WTC11 (cell line): ENCODE measurements around the gene GORASP1.

ENCODE experiments used
- ATF2 ChIP-seq: sonication (generic); formaldehyde crosslinking; IDR thresholded peaks from 2 replicates; pipeline ENCODE4 v1.8.1; 2022; ENCODE audit warnings: low read depth, missing genetic modification reagents, borderline replicate concordance
- ATF3 ChIP-seq: sonication (generic); formaldehyde crosslinking; conservative IDR thresholded peaks from 2 replicates; pipeline ENCODE4 v1.8.1; 2022; ENCODE audit warnings: mild to moderate bottlenecking, missing genetic modification reagents
- CREB1 ChIP-seq: sonication (generic); formaldehyde crosslinking; IDR thresholded peaks from 2 replicates; pipeline ENCODE4 v1.8.0; 2023; ENCODE audit warnings: mild to moderate bottlenecking, missing genetic modification reagents
- CTCF ChIP-seq: fragments of 200-600 bp; IDR thresholded peaks from 2 replicates; pipeline ENCODE4 v1.8.0; 2022; ENCODE audit warnings: antibody characterized with exemption
- HMGA2 ChIP-seq: fragments of 250-450 bp; sonication (Bioruptor Pico); IDR thresholded peaks from 2 replicates; pipeline ENCODE4 v1.4.0; 2021; ENCODE audit warnings: mild to moderate bottlenecking, moderate library complexity
- JAZF1 ChIP-seq: fragments of 250-450 bp; sonication (Bioruptor Pico); IDR thresholded peaks from 2 replicates; pipeline ENCODE4 v1.9.0; 2021; ENCODE audit warnings: moderate library complexity, mild to moderate bottlenecking, inconsistent platforms
- MLX ChIP-seq: sonication (generic); formaldehyde crosslinking; IDR thresholded peaks from 2 replicates; pipeline ENCODE4 v1.8.1; 2023; ENCODE audit warnings: mild to moderate bottlenecking, missing genetic modification reagents, moderate library complexity
- SMAD3 ChIP-seq: sonication (generic); formaldehyde crosslinking; IDR thresholded peaks from 2 replicates; pipeline ENCODE4 v1.8.0; 2022; ENCODE audit warnings: missing genetic modification reagents, mild to moderate bottlenecking, borderline replicate concordance
- SP1 ChIP-seq: sonication (generic); formaldehyde crosslinking; conservative IDR thresholded peaks from 2 replicates; pipeline ENCODE4 v1.8.1; 2022; ENCODE audit warnings: missing genetic modification reagents
- TEAD4 ChIP-seq: sonication (generic); formaldehyde crosslinking; IDR thresholded peaks from 2 replicates; pipeline ENCODE4 v1.8.0; 2022; ENCODE audit warnings: mild to moderate bottlenecking, missing genetic modification reagents
- TP53 ChIP-seq: sonication (generic); formaldehyde crosslinking; IDR thresholded peaks from 2 replicates; pipeline ENCODE4 v1.8.1; 2023; ENCODE audit warnings: mild to moderate bottlenecking, missing genetic modification reagents
- ZMAT4 ChIP-seq: fragments of 250-450 bp; sonication (Bioruptor Pico); IDR thresholded peaks from 2 replicates; pipeline ENCODE4 v1.9.0; 2021; ENCODE audit warnings: mild to moderate bottlenecking
- ZNF263 ChIP-seq: sonication (generic); formaldehyde crosslinking; IDR thresholded peaks from 2 replicates; pipeline ENCODE4 v1.8.1; 2022; ENCODE audit warnings: low read depth, mild to moderate bottlenecking, moderate library complexity, missing genetic modification reagents
- TF ChIP-seq, protein P1 (sequence below): sonication (generic); formaldehyde crosslinking; IDR thresholded peaks from 2 replicates; pipeline ENCODE4 v1.8.1; 2023; ENCODE audit warnings: mild to moderate bottlenecking, missing genetic modification reagents, moderate library complexity

DNA sequence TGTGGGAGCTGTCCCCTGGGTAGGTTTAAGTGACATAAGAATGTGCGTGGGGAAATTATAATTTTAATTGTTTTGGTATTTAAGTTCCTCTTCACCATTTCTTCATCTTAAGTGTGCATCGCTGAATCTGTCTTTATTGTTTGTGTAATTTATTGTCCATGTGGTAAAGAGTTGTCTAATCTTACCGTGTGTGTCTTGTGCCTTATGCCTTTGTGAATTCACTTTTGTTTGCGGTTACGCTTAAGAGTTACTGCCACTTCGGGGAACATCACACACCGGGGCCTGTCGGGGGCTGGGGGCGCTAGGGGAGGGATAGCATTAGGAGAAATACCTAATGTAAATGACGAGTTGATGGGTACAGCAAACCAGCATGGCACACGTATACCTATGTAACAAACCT, 54.8 kb downstream of the GORASP1 start:
- TF ChIP-seq CTCF = no peak
- TF ChIP-seq MLX (CRISPR knock-in tag) = no peak
- TF ChIP-seq CREB1 = no peak
- no peak for TF ChIP-seq TP53 (CRISPR knock-in tag)
- no peak for TF ChIP-seq ATF3 (CRISPR knock-in tag)
- TF ChIP-seq SMAD3 = no peak
- TF ChIP-seq HMGA2 (CRISPR knock-in tag) = no peak
- TF ChIP-seq, protein P1, sequence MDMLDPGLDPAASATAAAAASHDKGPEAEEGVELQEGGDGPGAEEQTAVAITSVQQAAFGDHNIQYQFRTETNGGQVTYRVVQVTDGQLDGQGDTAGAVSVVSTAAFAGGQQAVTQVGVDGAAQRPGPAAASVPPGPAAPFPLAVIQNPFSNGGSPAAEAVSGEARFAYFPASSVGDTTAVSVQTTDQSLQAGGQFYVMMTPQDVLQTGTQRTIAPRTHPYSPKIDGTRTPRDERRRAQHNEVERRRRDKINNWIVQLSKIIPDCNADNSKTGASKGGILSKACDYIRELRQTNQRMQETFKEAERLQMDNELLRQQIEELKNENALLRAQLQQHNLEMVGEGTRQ (CRISPR knock-in tag) = no peak
- TF ChIP-seq SP1 (CRISPR knock-in tag) = no peak
- no peak for TF ChIP-seq JAZF1 (CRISPR knock-in tag)
- TF ChIP-seq TEAD4 = no peak
- no peak for TF ChIP-seq ZNF263 (CRISPR knock-in tag)
- TF ChIP-seq ATF2 (CRISPR knock-in tag) = no peak
- TF ChIP-seq ZMAT4 (CRISPR knock-in tag) = no peak
